Lower leg skin (tissue), 4 donors: ENCODE data around the gene MEX3A. TPM values are rescaled to one million over a fixed set of nuclear protein-coding genes. Genes with fewer than 3 reads are reported as not detected.

ENCODE experiments used
- DNase-seq, 2 donors: peaks; one replicate each; pipeline ENCODE4 v3.0.0-alpha.2; 2019; ENCODE audit warnings: low spot score in 2 of 2
- H3K4me3 ChIP-seq: fragments of 200-600 bp; sonication (generic); 2 replicates; pipeline ENCODE4 v1.5.1; 2017; ENCODE audit warnings: mild to moderate bottlenecking, low read depth; ENCODE audit not compliant: poor library complexity, severe bottlenecking
- POLR2A ChIP-seq, 2 donors: fragments of 450-650 bp; IDR thresholded peaks; one replicate each; pipeline ENCODE4 v1.6.1; 2016 to 2017; ENCODE audit warnings: antibody characterized with exemption in 2 of 2, mild to moderate bottlenecking in 1 of 2, moderate library complexity in 1 of 2
- WGBS, 2 donors: methylation state at CpG; one replicate each; pipeline ENCODE4 v1.1.5; 2018; 5-methylcytosine and 5-hydroxymethylcytosine counted together
- intact Hi-C: fragments of 100-400 bp; cut with DNase I; formaldehyde crosslinking; loops from one replicate; pipeline ENCODE4 v1.15.0; 2023; ENCODE audit warnings: low total_unique reads
- total RNA-seq, 4 donors: library from RNA; depleted of rRNA; stranded (reverse); fragments of >200 nt; gene quantifications; one replicate each; pipeline ENCODE4 v1.1.0, GENCODE V29; 2016
- TF ChIP-seq, protein P1 (sequence below), 3 donors: fragments of 450-650 bp; IDR thresholded peaks; one replicate each; pipeline ENCODE4 v1.5.1; 2016; ENCODE audit warnings: antibody characterized with exemption in 3 of 3, mild to moderate bottlenecking in 3 of 3, moderate library complexity in 2 of 3

Gene MEX3A
- total RNA-seq, 4 donors from 2014 or later, result 0.21 to 1.1 (median 0.67) TPM

DNA sequence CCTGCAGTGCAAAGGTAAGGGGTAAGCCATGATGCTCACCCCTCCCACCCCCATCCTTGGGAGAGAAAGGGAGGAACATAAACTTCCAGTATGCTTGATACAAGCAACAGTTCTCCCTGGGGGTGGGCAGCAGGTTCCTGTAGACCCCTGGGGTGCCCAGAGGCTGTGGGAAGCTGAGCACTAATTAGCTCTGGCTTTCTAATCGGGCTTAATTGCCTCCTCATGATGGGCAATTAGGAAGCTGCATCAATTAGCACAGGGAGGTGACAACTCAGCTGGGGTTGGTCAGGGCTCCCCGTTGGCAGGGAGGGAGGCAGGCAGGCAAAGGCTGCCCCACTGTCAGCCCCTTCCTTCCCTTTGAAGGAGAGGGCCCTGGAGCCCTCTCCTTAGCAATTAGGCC is 16.5 kb upstream of the MEX3A start:
- TF ChIP-seq, protein P1, sequence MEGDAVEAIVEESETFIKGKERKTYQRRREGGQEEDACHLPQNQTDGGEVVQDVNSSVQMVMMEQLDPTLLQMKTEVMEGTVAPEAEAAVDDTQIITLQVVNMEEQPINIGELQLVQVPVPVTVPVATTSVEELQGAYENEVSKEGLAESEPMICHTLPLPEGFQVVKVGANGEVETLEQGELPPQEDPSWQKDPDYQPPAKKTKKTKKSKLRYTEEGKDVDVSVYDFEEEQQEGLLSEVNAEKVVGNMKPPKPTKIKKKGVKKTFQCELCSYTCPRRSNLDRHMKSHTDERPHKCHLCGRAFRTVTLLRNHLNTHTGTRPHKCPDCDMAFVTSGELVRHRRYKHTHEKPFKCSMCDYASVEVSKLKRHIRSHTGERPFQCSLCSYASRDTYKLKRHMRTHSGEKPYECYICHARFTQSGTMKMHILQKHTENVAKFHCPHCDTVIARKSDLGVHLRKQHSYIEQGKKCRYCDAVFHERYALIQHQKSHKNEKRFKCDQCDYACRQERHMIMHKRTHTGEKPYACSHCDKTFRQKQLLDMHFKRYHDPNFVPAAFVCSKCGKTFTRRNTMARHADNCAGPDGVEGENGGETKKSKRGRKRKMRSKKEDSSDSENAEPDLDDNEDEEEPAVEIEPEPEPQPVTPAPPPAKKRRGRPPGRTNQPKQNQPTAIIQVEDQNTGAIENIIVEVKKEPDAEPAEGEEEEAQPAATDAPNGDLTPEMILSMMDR (IDR thresholded peaks at IDR 0.05), result no peak
- TF ChIP-seq POLR2A (IDR thresholded peaks at IDR 0.05), result no peak
- no peak for DNase-seq
- no peak overlapping the region for H3K4me3 ChIP-seq
- intact Hi-C loops, result no loop called here
- 42 to 48% methylated on average over 2 of the region's 2 CpGs for WGBS, 2 donors

DNA sequence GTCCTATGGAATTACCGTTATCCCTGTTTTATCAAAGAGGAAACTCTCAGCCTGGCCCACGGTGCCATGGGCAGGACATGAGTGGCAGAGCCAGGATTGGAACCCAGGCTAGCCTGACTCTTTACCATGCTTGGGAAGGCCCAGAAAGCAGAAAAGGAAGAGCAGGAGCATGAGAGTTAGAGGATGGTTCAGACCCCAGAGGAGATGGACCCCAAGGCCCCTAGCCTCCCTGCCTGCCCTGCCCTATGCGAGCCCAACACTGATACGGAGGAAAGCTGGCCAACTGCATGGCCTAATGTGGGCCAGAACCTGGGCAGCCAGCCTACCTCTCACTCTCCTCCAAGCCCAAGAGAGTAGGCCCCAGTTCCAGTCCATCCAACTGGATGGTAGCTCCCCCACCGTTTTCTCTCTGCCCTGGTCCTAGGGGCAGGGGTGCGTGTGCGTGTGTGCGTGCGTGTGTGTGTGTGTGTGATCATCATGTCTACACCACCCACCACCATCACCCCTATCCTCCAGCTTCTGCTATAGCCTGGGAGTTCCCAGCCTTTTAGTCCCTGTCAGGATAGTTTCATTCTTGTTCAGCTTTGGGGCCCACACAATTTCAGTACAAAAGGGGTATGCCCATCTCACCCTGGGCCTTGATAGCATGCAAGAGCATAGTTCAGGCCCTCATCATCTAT is 15.4 kb upstream of the MEX3A start:
- intact Hi-C loops, result no loop called here
- TF ChIP-seq, protein P1 (IDR thresholded peaks at IDR 0.05), result no peak
- TF ChIP-seq POLR2A (IDR thresholded peaks at IDR 0.05), result no peak
- DNase-seq, result no peak
- H3K4me3 ChIP-seq, result no peak overlapping the region
- 67 to 88% methylated on average over 6 to 9 of the region's 9 CpGs for WGBS, 2 donors

DNA sequence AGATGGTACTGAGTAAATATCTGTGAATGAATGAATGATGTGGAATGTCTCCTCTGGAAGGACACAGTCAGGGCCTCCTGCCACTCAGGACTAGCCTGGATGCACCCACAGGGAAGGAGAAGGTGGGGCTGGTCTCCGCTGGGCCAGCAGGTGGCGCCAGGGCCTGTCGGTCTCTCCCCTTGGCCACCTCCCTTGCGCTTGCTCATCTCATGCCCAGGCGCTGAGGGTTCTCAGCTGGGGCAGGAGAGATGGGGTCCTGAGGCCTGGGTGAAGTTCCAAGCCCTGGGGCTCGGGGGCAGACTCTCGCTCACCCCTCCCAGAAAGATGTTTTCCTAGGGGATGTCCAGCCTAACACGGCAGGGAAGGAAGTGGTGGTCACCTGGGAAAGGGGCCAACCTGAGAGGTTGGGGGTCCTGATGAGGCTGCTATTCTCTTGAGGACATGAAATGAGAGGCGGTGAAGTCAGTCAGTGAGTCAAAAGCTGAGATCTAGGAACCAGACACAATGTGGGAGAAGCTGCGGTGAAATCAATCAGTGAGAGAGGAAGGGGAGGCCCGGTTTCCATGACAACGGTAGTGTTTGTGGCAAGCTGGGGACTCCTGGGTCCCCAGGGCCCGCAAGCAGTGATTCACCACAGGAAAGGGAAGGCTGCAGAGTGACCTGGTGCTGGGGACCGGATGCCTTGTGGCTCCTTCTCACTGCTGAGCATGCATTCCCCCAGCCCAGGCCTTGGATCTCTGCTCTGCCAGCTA is 14.6 kb upstream of the MEX3A start:
- TF ChIP-seq, protein P1 (IDR thresholded peaks at IDR 0.05), result peak in 2 of 3 donors; percentile 77 to 94
- TF ChIP-seq POLR2A (IDR thresholded peaks at IDR 0.05), result no peak
- peak; percentile 92 to 98 for DNase-seq
- intact Hi-C loops, result no loop called here
- H3K4me3 ChIP-seq, result no peak overlapping the region
- 5 to 24% methylated on average over 8 to 14 of the region's 14 CpGs for WGBS, 2 donors

DNA sequence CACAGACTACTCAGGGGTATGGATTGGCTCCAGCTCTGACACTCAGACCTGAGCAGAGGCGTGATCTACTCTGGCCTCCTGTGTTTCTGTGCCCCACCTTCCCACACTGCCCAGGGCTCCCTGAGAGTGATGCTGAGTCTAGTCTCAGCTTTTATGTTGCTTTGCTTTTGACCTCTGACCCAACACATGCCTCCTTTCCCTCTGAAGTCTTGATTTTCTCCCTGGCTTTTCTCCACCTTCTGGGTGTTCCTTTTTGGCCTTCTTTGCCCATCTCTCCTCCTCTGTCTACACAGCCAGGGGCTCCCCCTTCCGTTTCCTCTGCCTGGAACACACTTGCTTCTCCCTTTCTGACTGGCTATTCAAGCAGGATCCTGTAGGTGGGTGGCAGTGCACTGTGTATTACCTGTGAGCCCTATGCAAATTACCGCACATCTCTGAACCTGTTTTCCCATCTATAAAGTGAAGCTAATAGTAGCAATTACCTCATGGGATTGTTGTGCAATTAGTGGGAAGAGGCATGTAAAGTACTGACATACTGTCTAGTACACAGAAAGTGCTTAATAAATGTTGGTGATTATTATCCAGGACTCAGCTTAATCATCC is 13.7 kb upstream of the MEX3A start:
- DNase-seq, result no peak
- no peak overlapping the region for H3K4me3 ChIP-seq
- intact Hi-C loops, result loop anchor here (2.0 kb wide), 1 partner anchor 37 kb away; no protein-coding TSS in a partner anchor
- WGBS, 2 donors, result 41 to 59% methylated on average over 3 of the region's 3 CpGs
- TF ChIP-seq, protein P1 (IDR thresholded peaks at IDR 0.05), result no peak
- TF ChIP-seq POLR2A (IDR thresholded peaks at IDR 0.05), result no peak

DNA sequence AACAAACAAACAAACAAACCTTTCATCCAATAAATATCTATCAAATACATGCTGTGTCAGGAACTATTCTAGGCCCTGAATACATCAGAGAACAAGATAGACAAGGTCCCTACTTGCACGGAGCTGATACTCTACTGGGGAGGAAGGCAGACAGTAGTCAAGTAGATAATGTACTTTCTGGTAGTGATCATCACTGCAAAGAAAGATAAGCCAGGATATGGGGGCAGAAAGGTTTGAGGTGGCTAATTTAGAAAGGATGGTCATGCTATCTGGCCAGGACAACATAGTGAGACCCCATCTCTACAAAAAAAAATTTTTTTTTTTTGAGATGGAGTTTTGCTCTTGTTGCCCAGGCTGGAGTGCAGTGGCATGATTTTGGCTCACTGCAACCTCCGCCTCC is 9.3 kb upstream of the MEX3A start:
- DNase-seq, result no peak
- intact Hi-C loops, result loop anchor here (5.0 kb wide), 1 partner anchor 131 kb away; no protein-coding TSS in a partner anchor
- WGBS, 2 donors, result 68 to 70% methylated on average over 2 of the region's 2 CpGs
- TF ChIP-seq, protein P1 (IDR thresholded peaks at IDR 0.05), result no peak
- TF ChIP-seq POLR2A (IDR thresholded peaks at IDR 0.05), result no peak
- no peak overlapping the region for H3K4me3 ChIP-seq
